ENCODE data around the gene PGGT1B. TPM values are rescaled to one million over a fixed set of nuclear protein-coding genes. Genes with fewer than 3 reads are reported as not detected.
A peak's percentile ranks its signal among the peaks of the same experiment; 100 is the strongest.

PGGT1B gene
- 10 to 100 TPM; 23.2 to 56.5 (median 34.4) TPM for polyA plus RNA-seq (ENCODE audit: low read depth in 6 of 6)

GRCh38 chr5:115262321-115263077 lies at the start of gene PGGT1B:
Gene PGGT1B, minus strand, starts transcription at chr5:115262877. Its CDS starts 26 bp downstream, at chr5:115262851.
- Mint-ChIP-seq H3K4me3 (peak within 1 kb of the TSS; percentile 90 to 98 (median 94)), H3K9me3 (no peaks in the 10 kb centered on the region), H3K27ac (peak within 1 kb of the TSS; percentile 58 to 98 (median 97)), H3K4me1 (peaks cover 30 to 64% (median 45%) of the 10 kb centered on the region in 3 donors), H3K36me3 (no peaks in the 10 kb centered on the region), H3K27me3 (no peaks in the 10 kb centered on the region)
- ATAC-seq (ENCODE audit: low read depth in 2 of 2) (peak; percentile 90 to 92), DNase-seq (peak; percentile 69)

- DNase-seq = peak; percentile 32
Measured at GRCh38 chr5:115309751-115310370, 47.2 kb upstream of the PGGT1B start.

GRCh38 chr5:115308815-115309214 lies 46.1 kb upstream of the PGGT1B start:
- DNase-seq (no peak), ATAC-seq (ENCODE audit: low read depth in 2 of 2) (no peak)
- H3K4me1 Mint-ChIP-seq = no peaks in the 10 kb centered on the region
- H3K27me3 Mint-ChIP-seq = peaks cover 5 to 33% (median 24%) of the 10 kb centered on the region in 3 donors
- no peak overlapping the region for H3K27ac Mint-ChIP-seq
- H3K9me3 Mint-ChIP-seq = no peaks in the 10 kb centered on the region
- H3K4me3 Mint-ChIP-seq = no peak overlapping the region
- no peaks in the 10 kb centered on the region for H3K36me3 Mint-ChIP-seq

More at GRCh38 chr5:115309751-115310370, 47.2 kb upstream of the PGGT1B start:
- Mint-ChIP-seq H3K27ac (no peak overlapping the region), H3K4me3 (no peak overlapping the region), H3K4me1 (no peaks in the 10 kb centered on the region), H3K9me3 (no peaks in the 10 kb centered on the region), H3K27me3 (peaks cover 0 to 28% (median 21%) of the 10 kb centered on the region in 3 donors), H3K36me3 (no peaks in the 10 kb centered on the region)
- ATAC-seq (ENCODE audit: low read depth in 2 of 2) = peak in 1 of 2 donors; percentile 52

GRCh38 chr5:115306011-115306536 lies 43.4 kb upstream of the PGGT1B start:
- ATAC-seq (ENCODE audit: low read depth in 2 of 2) (no peak), DNase-seq (no peak)
- H3K36me3 Mint-ChIP-seq = no peaks in the 10 kb centered on the region
- no peak overlapping the region for H3K4me3 Mint-ChIP-seq
- no peaks in the 10 kb centered on the region for H3K4me1 Mint-ChIP-seq
- H3K27me3 Mint-ChIP-seq = peaks cover 18 to 34% (median 25%) of the 10 kb centered on the region in 3 donors
- H3K27ac Mint-ChIP-seq = peak overlapping the region in 1 of 6 donors; percentile 4
- no peaks in the 10 kb centered on the region for H3K9me3 Mint-ChIP-seq

DNA sequence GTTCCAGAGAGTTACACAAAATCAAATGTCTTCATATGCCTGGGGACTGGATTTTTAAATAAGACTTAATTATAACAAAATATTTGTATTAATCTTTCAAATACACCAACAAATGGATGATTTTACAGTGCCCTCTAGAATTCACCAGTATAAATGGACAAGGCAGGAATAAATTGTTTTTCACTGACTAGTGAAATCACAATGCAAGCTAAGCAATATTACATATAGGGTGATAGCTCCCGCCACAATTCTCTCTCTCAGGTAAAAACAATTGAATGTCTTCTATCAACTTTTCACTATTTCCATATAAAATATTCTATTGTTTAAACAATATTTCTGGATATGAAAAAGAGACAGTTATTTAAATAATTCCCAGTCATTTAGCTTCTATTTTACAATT lies 41.8 kb upstream of the PGGT1B start:
- ATAC-seq (ENCODE audit: low read depth in 2 of 2) (no peak), DNase-seq (no peak)
- H3K27ac Mint-ChIP-seq = no peak overlapping the region
- peaks cover 18 to 34% (median 21%) of the 10 kb centered on the region in 3 donors for H3K27me3 Mint-ChIP-seq
- H3K4me3 Mint-ChIP-seq = no peak overlapping the region
- H3K9me3 Mint-ChIP-seq = no peaks in the 10 kb centered on the region
- no peaks in the 10 kb centered on the region for H3K36me3 Mint-ChIP-seq
- H3K4me1 Mint-ChIP-seq = no peaks in the 10 kb centered on the region

DNA sequence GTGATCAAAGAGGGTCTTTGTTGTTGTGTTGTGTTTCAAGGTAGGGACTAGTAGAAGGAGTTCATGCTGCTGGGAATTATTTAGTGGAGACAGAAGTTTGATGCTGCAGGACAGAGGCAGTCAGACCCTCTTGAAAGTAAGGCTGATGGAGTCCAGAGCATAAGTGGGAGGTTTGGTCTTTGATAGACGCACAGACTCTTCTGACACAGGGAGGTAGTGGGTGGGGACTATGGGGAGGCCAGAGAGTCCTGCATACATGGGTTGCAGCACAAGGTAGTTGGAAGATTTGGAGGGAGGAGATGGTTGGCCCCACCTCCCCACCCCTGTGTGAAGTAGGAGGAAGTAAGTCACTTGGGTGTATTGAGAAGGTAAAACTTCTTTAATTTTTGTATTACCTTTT lies 36.1 kb upstream of the PGGT1B start:
- no peaks in the 10 kb centered on the region for H3K9me3 Mint-ChIP-seq
- H3K4me3 Mint-ChIP-seq = peak overlapping the region in 2 of 8 donors; percentile 26 to 66
- ATAC-seq (ENCODE audit: low read depth in 2 of 2) (no peak), DNase-seq (no peak)
- H3K27ac Mint-ChIP-seq = peak overlapping the region in 1 of 6 donors; percentile 0
- H3K27me3 Mint-ChIP-seq = peaks cover under 1 to 13% (median 10%) of the 10 kb centered on the region in 3 donors
- peaks cover 11 to 28% (median 21%) of the 10 kb centered on the region in 3 donors for H3K4me1 Mint-ChIP-seq
- H3K36me3 Mint-ChIP-seq = no peaks in the 10 kb centered on the region

DNA sequence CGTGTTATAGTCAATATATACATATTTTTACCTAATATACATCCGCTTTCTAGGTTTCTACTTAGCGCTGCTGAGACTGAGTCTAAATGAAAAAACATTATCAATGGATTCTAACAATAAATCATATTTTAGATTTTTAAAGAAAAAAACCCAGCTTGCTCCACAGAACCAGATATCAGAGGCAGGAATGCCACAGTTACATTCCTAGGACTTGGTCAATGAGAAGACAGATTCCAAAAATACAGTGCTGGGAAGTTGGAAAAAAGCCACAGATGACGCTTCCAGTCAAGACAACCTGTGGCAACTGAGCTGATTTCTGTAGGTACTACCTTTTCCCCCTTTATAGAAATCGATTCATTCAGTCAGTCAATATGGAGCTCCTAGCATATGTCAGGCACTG lies 34.4 kb upstream of the PGGT1B start:
- Mint-ChIP-seq H3K4me1 (peaks cover 11 to 28% (median 21%) of the 10 kb centered on the region in 3 donors), H3K27me3 (no peaks in the 10 kb centered on the region), H3K36me3 (peaks cover 0 to 4% of the 10 kb centered on the region in 2 donors), H3K4me3 (peak overlapping the region in 6 of 8 donors; percentile 46 to 90 (median 62)), H3K9me3 (peaks cover 0 to 5% (median 1%) of the 10 kb centered on the region in 7 donors), H3K27ac (no peak overlapping the region)
- no peak for DNase-seq
- no peak for ATAC-seq (ENCODE audit: low read depth in 2 of 2)

DNA sequence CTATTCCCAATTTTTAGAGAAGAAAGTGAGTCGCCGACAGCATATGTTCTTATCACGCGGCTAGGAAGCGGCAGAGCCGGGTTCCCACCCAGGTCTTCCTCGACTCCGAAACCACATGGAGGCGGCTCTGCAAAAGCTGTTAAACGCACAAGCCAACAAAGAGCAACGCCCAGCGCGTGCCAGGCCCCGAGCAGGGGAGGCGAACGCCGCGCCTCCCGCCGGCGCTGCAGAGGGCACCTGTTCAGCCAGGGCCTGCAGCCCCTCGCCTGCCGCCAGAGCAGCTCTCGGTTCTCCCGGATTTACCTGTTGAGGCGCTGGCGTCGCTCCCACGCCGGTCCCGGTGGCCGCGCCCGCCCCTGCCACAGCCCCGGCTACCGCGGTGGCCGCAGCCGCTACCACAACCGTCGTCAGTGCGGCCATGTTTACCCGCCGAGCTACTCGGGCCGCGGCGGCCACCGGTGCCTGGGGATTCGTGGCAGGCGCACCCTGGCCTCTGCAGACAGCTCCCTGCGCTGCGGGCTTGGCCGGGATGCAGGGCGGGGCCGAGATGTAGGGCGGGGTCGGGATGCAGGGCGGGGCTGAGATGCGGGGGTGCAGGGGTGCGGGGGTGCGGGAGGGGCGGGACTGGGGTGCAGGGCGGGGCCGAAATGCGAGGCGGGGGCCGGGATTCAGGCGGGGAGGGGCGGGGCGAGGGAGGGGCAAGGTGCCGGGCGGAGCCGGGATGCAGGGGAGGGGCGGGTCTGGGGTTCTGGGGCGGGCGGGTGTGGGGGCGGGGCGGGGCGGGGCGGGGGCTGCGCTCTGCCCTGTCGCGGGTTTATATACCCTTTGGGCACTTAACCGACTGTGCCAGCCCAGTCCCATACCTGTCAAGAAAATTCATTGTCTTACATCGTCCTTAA lies 33.7 kb upstream of the PGGT1B start, which contains the start of gene CCDC112:
CCDC112 (minus strand) TSS at position 531 of the 899 bp plus-strand sequence; CDS start at position 420, 111 bp downstream.
- Mint-ChIP-seq H3K27me3 (no peaks in the 10 kb centered on the region), H3K9me3 (peaks cover 0 to 7% (median 5%) of the 10 kb centered on the region in 7 donors), H3K36me3 (peaks cover 0 to 9% of the 10 kb centered on the region in 2 donors), H3K4me3 (peak within 1 kb of the TSS; percentile 77 to 98 (median 94)), H3K4me1 (peaks cover 11 to 28% (median 21%) of the 10 kb centered on the region in 3 donors), H3K27ac (peak within 1 kb of the TSS in 5 of 6 donors; percentile 20 to 81 (median 67))
- DNase-seq (peak; percentile 68), ATAC-seq (ENCODE audit: low read depth in 2 of 2) (peak; percentile 78 to 79)

GRCh38 chr5:115295777-115296123 lies 33.1 kb upstream of the PGGT1B start:
- DNase-seq (no peak), ATAC-seq (ENCODE audit: low read depth in 2 of 2) (no peak)
- Mint-ChIP-seq H3K36me3 (peaks cover 0 to 9% of the 10 kb centered on the region in 2 donors), H3K4me1 (peaks cover 11 to 28% (median 21%) of the 10 kb centered on the region in 3 donors), H3K27ac (peak overlapping the region in 5 of 6 donors; percentile 20 to 81 (median 67)), H3K4me3 (peak overlapping the region; percentile 77 to 98 (median 94)), H3K9me3 (peaks cover 0 to 7% (median 5%) of the 10 kb centered on the region in 7 donors), H3K27me3 (no peaks in the 10 kb centered on the region)

GRCh38 chr5:115291397-115291796 lies 28.7 kb upstream of the PGGT1B start:
- no peak for DNase-seq
- peaks cover 0 to 7% (median 5%) of the 10 kb centered on the region in 7 donors for H3K9me3 Mint-ChIP-seq
- H3K27ac Mint-ChIP-seq = no peak overlapping the region
- peaks cover 8 to 27% (median 27%) of the 10 kb centered on the region in 3 donors for H3K4me1 Mint-ChIP-seq
- H3K36me3 Mint-ChIP-seq = peaks cover 0 to 9% of the 10 kb centered on the region in 2 donors
- no peak overlapping the region for H3K4me3 Mint-ChIP-seq
- no peaks in the 10 kb centered on the region for H3K27me3 Mint-ChIP-seq
- no peak for ATAC-seq (ENCODE audit: low read depth in 2 of 2)

- Mint-ChIP-seq H3K27ac (peak overlapping the region in 2 of 6 donors; percentile 14 to 29), H3K36me3 (peaks cover 0 to 9% of the 10 kb centered on the region in 2 donors), H3K4me1 (peaks cover 12 to 26% (median 22%) of the 10 kb centered on the region in 3 donors), H3K27me3 (no peaks in the 10 kb centered on the region), H3K9me3 (peaks cover 0 to 7% (median 5%) of the 10 kb centered on the region in 7 donors), H3K4me3 (no peak overlapping the region)
- DNase-seq (no peak), ATAC-seq (ENCODE audit: low read depth in 2 of 2) (no peak)
Measured at GRCh38 chr5:115289104-115289503, 26.4 kb upstream of the PGGT1B start.

GRCh38 chr5:115284021-115284420 lies 21.3 kb upstream of the PGGT1B start:
- Mint-ChIP-seq H3K9me3 (no peaks in the 10 kb centered on the region), H3K36me3 (peaks cover 0 to 4% of the 10 kb centered on the region in 2 donors), H3K4me3 (no peak overlapping the region), H3K27me3 (no peaks in the 10 kb centered on the region), H3K4me1 (peaks cover 13 to 18% (median 14%) of the 10 kb centered on the region in 3 donors), H3K27ac (no peak overlapping the region)
- ATAC-seq (ENCODE audit: low read depth in 2 of 2) (no peak), DNase-seq (no peak)
